Urothelium cell line (cell line): ENCODE results near the gene NRDE2.
A peak's percentile ranks its signal among the peaks of the same experiment; 100 is the strongest.

Experiments
- DNase-seq: peaks from one replicate; pipeline ENCODE4 v3.0.0; 2011; ENCODE audit warnings: low spot score, mixed read lengths
- FAIRE-seq: peaks from 2 replicates; lab custom pipeline; 2011; peaks lifted over from hg19 to GRCh38; lab: Jason Lieb, UNC

NRDE2 gene

GRCh38 chr14:90297876-90298629 lies 33.7 kb downstream of the NRDE2 start:
- no peak for FAIRE-seq
- no peak for DNase-seq

- FAIRE-seq (no peak), DNase-seq (no peak)
Measured at GRCh38 chr14:90296641-90297040, 35.1 kb downstream of the NRDE2 start.

- DNase-seq (no peak), FAIRE-seq (no peak)
Measured at GRCh38 chr14:90295870-90296516, 35.7 kb downstream of the NRDE2 start.

GRCh38 chr14:90294872-90295271 lies 36.9 kb downstream of the NRDE2 start:
- FAIRE-seq (no peak), DNase-seq (no peak)

GRCh38 chr14:90293766-90294730 lies 37.7 kb downstream of the NRDE2 start:
- DNase-seq: no peak
- FAIRE-seq: no peak

GRCh38 chr14:90291699-90292098 lies 40.0 kb downstream of the NRDE2 start:
- no peak for FAIRE-seq
- no peak for DNase-seq

- DNase-seq (no peak), FAIRE-seq (no peak)
Measured at GRCh38 chr14:90290337-90291011, 41.3 kb downstream of the NRDE2 start.

- FAIRE-seq (no peak), DNase-seq (no peak)
Measured at GRCh38 chr14:90288651-90289355, 42.9 kb downstream of the NRDE2 start.

- FAIRE-seq (no peak), DNase-seq (no peak)
Measured at GRCh38 chr14:90287791-90288190, 44.0 kb downstream of the NRDE2 start.

GRCh38 chr14:90281756-90282155 lies 50.0 kb downstream of the NRDE2 start:
- FAIRE-seq: no peak
- no peak for DNase-seq

GRCh38 chr14:90281261-90281660 lies 50.5 kb downstream of the NRDE2 start:
- FAIRE-seq (no peak), DNase-seq (peak; percentile 67)

- DNase-seq (no peak), FAIRE-seq (no peak)
Measured at GRCh38 chr14:90280096-90280495, 51.6 kb downstream of the NRDE2 start.

- FAIRE-seq (no peak), DNase-seq (no peak)
Measured at GRCh38 chr14:90278199-90279175, 53.3 kb downstream of the NRDE2 start.

GRCh38 chr14:90277581-90278198 lies 54.1 kb downstream of the NRDE2 start:
- DNase-seq: no peak
- no peak for FAIRE-seq

- no peak for DNase-seq
- FAIRE-seq: no peak
Measured at GRCh38 chr14:90276646-90277367, 54.9 kb downstream of the NRDE2 start.

GRCh38 chr14:90275820-90276219 lies 55.9 kb downstream of the NRDE2 start:
- FAIRE-seq: no peak
- no peak for DNase-seq

GRCh38 chr14:90275458-90275814 lies 56.3 kb downstream of the NRDE2 start:
- DNase-seq: no peak

More at GRCh38 chr14:90275458-90275814, 56.3 kb downstream of the NRDE2 start:
- no peak for FAIRE-seq
